HG02759 (cell line): ENCODE data around the gene LMTK3.

Experiments
- ATAC-seq: cut with Tn5 transposase; IDR thresholded peaks from one replicate; pipeline ENCODE4 v1.9.1; 2021; ENCODE audit warnings: mild to moderate bottlenecking, moderate library complexity; ENCODE audit not compliant: unreplicated experiment

The LMTK3 gene

GRCh38 chr19:48509467-48510194 is 2.0 kb downstream of the LMTK3 start:
- ATAC-seq, result no peak

GRCh38 chr19:48508729-48509411 is 2.8 kb downstream of the LMTK3 start:
- ATAC-seq, result no peak

- ATAC-seq, result no peak
These were observed 3.7 kb downstream of the LMTK3 start for GRCh38 chr19:48507911-48508439.

GRCh38 chr19:48506138-48506733 is 5.4 kb downstream of the LMTK3 start:
- ATAC-seq, result no peak

- no peak for ATAC-seq
These were observed 9.2 kb downstream of the LMTK3 start for GRCh38 chr19:48502350-48503018.

- no peak for ATAC-seq
These were observed 9.9 kb downstream of the LMTK3 start for GRCh38 chr19:48501494-48502349.

GRCh38 chr19:48500830-48501493 is 10.7 kb downstream of the LMTK3 start:
- ATAC-seq, result no peak

- ATAC-seq, result no peak
These were observed 12.1 kb downstream of the LMTK3 start for GRCh38 chr19:48499316-48500090.

GRCh38 chr19:48498595-48499311 is 12.9 kb downstream of the LMTK3 start:
- ATAC-seq, result no peak

GRCh38 chr19:48497728-48498594 is 13.7 kb downstream of the LMTK3 start:
- ATAC-seq, result no peak

GRCh38 chr19:48496959-48497727 is 14.5 kb downstream of the LMTK3 start:
- no peak for ATAC-seq

- ATAC-seq, result no peak
These were observed 16.2 kb downstream of the LMTK3 start for GRCh38 chr19:48495396-48495795.

- peak; percentile 10 for ATAC-seq
These were observed 17.8 kb downstream of the LMTK3 start for GRCh38 chr19:48493718-48494401.

- peak; percentile 63 for ATAC-seq
These were observed 18.5 kb downstream of the LMTK3 start for GRCh38 chr19:48492925-48493717.

GRCh38 chr19:48491793-48492123 is 19.9 kb downstream of the LMTK3 start:
- no peak for ATAC-seq
